ENCODE measurements around the gene GUCY2D.

GUCY2D gene

GRCh38 chr17:8068736-8069586 is 66.5 kb downstream of the GUCY2D start:
- no peak for DNase-seq

GRCh38 chr17:8069587-8069860 is 67.1 kb downstream of the GUCY2D start:
- no peak for DNase-seq

Data from activated naive CD4-positive, alpha-beta T cell treated with anti-CD3 and anti-CD28 coated beads, Interleukin-2, amount 50 U/mL, for 16 hours (primary cell).